Loucy (cell line): Measurements from ENCODE around the gene MAP4K5.

ENCODE experiments used
- H2AFZ ChIP-seq: fragments of 200-600 bp; sonication (generic); 2 replicates; pipeline ENCODE4 v1.6.0; 2016; ENCODE audit warnings: antibody characterized with exemption, mild to moderate bottlenecking, low read length, moderate library complexity
- H3F3A ChIP-seq: fragments of 200-600 bp; 2 replicates; pipeline ENCODE4 v1.6.0; 2016; ENCODE audit warnings: antibody characterized with exemption, low read depth, mild to moderate bottlenecking
- H3K27me3 ChIP-seq: fragments of 200-600 bp; sonication (generic); 2 replicates; pipeline ENCODE4 v1.6.1; 2014; ENCODE audit warnings: low read length, mild to moderate bottlenecking; ENCODE audit not compliant: insufficient read depth, poor library complexity, severe bottlenecking
- H3K36me3 ChIP-seq: fragments of 200-600 bp; sonication (generic); 2 replicates; pipeline ENCODE4 v1.6.1; 2016; ENCODE audit warnings: low read length; ENCODE audit not compliant: insufficient read depth
- H3K4me1 ChIP-seq: fragments of 200-600 bp; sonication (generic); 2 replicates; pipeline ENCODE4 v1.5.1; 2014; ENCODE audit warnings: low read length, mild to moderate bottlenecking; ENCODE audit not compliant: insufficient read depth, poor library complexity, severe bottlenecking
- H3K4me2 ChIP-seq: fragments of 200-600 bp; sonication (generic); 2 replicates; pipeline ENCODE4 v1.6.0; 2014; ENCODE audit warnings: antibody characterized with exemption, low read length, low read depth, mild to moderate bottlenecking; ENCODE audit not compliant: poor library complexity, severe bottlenecking
- H3K4me3 ChIP-seq: fragments of 200-600 bp; sonication (generic); 2 replicates; pipeline ENCODE4 v1.5.1; 2014; ENCODE audit warnings: low read length, mild to moderate bottlenecking, mixed read lengths; ENCODE audit not compliant: poor library complexity, severe bottlenecking
- H3K79me2 ChIP-seq: fragments of 200-600 bp; sonication (generic); 2 replicates; pipeline ENCODE4 v1.6.1; 2014; ENCODE audit warnings: low read length; ENCODE audit not compliant: insufficient read depth
- H3K9ac ChIP-seq: fragments of 200-600 bp; sonication (generic); 2 replicates; pipeline ENCODE4 v1.6.0; 2014; ENCODE audit warnings: mild to moderate bottlenecking, low read depth, low read length, moderate library complexity; ENCODE audit not compliant: poor library complexity, severe bottlenecking
- H3K9me2 ChIP-seq: fragments of 200-600 bp; sonication (generic); replicated peaks from 2 replicates; pipeline ENCODE4 v1.6.1; 2016; ENCODE audit warnings: low read depth, low read length, mixed read lengths
- H3K9me3 ChIP-seq: fragments of 200-600 bp; sonication (generic); 2 replicates; pipeline ENCODE4 v1.6.1; 2014; ENCODE audit warnings: mild to moderate bottlenecking, antibody characterized with exemption, low read length, low read depth; ENCODE audit not compliant: insufficient read depth
- H4K20me1 ChIP-seq: fragments of 200-600 bp; sonication (generic); 2 replicates; pipeline ENCODE4 v1.6.0; 2014; ENCODE audit warnings: antibody characterized with exemption, low read length, mild to moderate bottlenecking; ENCODE audit not compliant: insufficient read depth, poor library complexity, severe bottlenecking
- EZH2phosphoT487 ChIP-seq: fragments of 200-600 bp; IDR thresholded peaks from 2 replicates; pipeline ENCODE4 v1.6.1; 2018; ENCODE audit warnings: antibody characterized with exemption, mild to moderate bottlenecking, moderate library complexity, borderline replicate concordance
- TF ChIP-seq, protein P1 (sequence below): fragments of 200-600 bp; sonication (generic); conservative IDR thresholded peaks from 2 replicates; pipeline ENCODE4 v1.5.1; 2014; ENCODE audit warnings: mild to moderate bottlenecking, antibody characterized with exemption, low read length

The MAP4K5 gene

DNA sequence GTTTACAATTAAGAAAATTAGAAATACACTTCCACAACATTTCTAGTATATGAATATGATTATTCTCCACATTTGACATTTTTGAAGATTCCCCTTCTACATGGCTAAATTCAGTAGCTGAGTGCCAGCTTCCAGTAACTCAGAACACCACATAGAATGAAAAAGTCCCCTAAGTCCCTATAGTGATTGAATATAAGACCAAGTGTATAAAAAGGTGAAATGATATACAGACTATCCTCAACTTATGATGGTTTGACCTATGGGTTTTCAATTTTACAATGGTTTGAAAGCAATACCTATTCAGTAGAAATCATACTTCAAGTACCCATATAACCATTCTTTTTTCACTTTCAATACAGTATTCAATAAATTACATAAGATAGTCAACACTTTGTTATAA is 43.4 kb upstream of the MAP4K5 start:
- Histone ChIP-seq H3F3A (no peaks in the 10 kb centered on the region), H3K9ac (no peak overlapping the region), H3K4me2 (no peak overlapping the region), H3K27me3 (no peaks in the 10 kb centered on the region), H3K9me2 (no peaks in the 10 kb centered on the region), H2AFZ (no peak overlapping the region), H4K20me1 (no peaks in the 10 kb centered on the region), H3K4me1 (no peaks in the 10 kb centered on the region), H3K36me3 (0 out of 2 replicates have a peak, but pooled peaks cover 6% of the 10 kb centered on the region), H3K9me3 (no peaks in the 10 kb centered on the region), H3K79me2 (peaks cover 4% of the 10 kb centered on the region; the same call in 1 of the 2 replicates), H3K4me3 (no peak overlapping the region)
- TF ChIP-seq, protein P1, sequence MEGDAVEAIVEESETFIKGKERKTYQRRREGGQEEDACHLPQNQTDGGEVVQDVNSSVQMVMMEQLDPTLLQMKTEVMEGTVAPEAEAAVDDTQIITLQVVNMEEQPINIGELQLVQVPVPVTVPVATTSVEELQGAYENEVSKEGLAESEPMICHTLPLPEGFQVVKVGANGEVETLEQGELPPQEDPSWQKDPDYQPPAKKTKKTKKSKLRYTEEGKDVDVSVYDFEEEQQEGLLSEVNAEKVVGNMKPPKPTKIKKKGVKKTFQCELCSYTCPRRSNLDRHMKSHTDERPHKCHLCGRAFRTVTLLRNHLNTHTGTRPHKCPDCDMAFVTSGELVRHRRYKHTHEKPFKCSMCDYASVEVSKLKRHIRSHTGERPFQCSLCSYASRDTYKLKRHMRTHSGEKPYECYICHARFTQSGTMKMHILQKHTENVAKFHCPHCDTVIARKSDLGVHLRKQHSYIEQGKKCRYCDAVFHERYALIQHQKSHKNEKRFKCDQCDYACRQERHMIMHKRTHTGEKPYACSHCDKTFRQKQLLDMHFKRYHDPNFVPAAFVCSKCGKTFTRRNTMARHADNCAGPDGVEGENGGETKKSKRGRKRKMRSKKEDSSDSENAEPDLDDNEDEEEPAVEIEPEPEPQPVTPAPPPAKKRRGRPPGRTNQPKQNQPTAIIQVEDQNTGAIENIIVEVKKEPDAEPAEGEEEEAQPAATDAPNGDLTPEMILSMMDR, result no peak
- no peak for TF ChIP-seq EZH2phosphoT487

- H2AFZ ChIP-seq, result no peak overlapping the region
- TF ChIP-seq EZH2phosphoT487, result no peak
- TF ChIP-seq, protein P1, result no peak
- no peak overlapping the region for H3K4me2 ChIP-seq
- peaks cover 12% of the 10 kb centered on the region for H3K9me3 ChIP-seq
- 0 out of 2 replicates have a peak, but pooled peaks cover 6% of the 10 kb centered on the region for H3K36me3 ChIP-seq
- H3K27me3 ChIP-seq, result no peaks in the 10 kb centered on the region
- peaks cover 4% of the 10 kb centered on the region; the same call in 1 of the 2 replicates for H3K79me2 ChIP-seq
- H3K4me1 ChIP-seq, result no peaks in the 10 kb centered on the region
- no peaks in the 10 kb centered on the region for H3F3A ChIP-seq
- no peak overlapping the region for H3K4me3 ChIP-seq
- H3K9ac ChIP-seq, result no peak overlapping the region
- no peaks in the 10 kb centered on the region for H3K9me2 ChIP-seq
- no peaks in the 10 kb centered on the region for H4K20me1 ChIP-seq
Measured at GRCh38 chr14:50573862-50574261, 41.5 kb upstream of the MAP4K5 start.

DNA sequence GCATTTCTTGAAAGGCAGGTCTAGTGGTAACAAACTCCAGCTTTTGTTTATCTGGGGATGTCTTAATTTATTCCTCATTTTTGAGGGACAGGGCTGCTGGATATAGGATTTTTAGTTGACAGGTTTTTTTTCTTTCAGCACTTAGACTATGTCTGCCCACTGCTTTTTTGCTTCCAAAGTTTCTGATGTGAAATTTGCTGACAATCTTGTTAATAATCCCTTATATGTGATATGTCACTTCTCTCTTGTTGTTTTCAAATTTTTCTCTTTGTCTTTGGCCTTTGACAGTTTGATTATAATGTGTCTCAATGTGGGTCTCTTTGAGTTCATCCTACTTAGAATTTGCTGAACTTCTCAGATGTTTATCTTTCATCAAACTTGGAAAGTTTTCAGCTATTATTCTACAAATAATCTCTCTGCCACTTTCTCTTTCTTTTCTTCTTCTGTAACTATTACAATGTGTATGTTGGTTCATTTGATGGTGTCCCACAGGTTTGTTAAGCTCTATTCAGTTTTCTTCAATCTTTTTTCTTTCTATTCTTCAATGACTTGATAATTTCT is 37.4 kb upstream of the MAP4K5 start:
- Histone ChIP-seq H4K20me1 (no peaks in the 10 kb centered on the region), H3F3A (no peaks in the 10 kb centered on the region), H3K9me2 (no peaks in the 10 kb centered on the region), H3K9ac (no peak overlapping the region), H3K9me3 (peaks cover 12% of the 10 kb centered on the region), H3K4me3 (no peak overlapping the region), H3K4me2 (no peak overlapping the region), H3K79me2 (peaks cover 4% of the 10 kb centered on the region; the same call in 1 of the 2 replicates), H3K4me1 (no peaks in the 10 kb centered on the region), H3K27me3 (no peaks in the 10 kb centered on the region), H3K36me3 (0 out of 2 replicates have a peak, but pooled peaks cover 6% of the 10 kb centered on the region), H2AFZ (no peak overlapping the region)
- TF ChIP-seq EZH2phosphoT487, result no peak
- TF ChIP-seq, protein P1, result no peak
